RWPE2 (cell line): ENCODE data around the gene SH3RF2.
"Not testable (repeated sequence)": the region's sequence is repeated elsewhere in the genome, so short reads cannot be mapped to it uniquely, and the experiment has no call there.

ENCODE experiments used
- ATAC-seq: fragments of 200-7000 bp; cut with Tn5 transposase; 3 replicates; pipeline ENCODE4 v1.9.1; 2021; ENCODE audit warnings: low read depth
- DNase-seq: peaks from one replicate; pipeline ENCODE4 v3.0.0-alpha.2; 2020; ENCODE audit warnings: low spot score
- H3K27ac ChIP-seq: fragments of 450-650 bp; 2 replicates; pipeline ENCODE4 v1.5.1; 2017; ENCODE audit warnings: mild to moderate bottlenecking; ENCODE audit not compliant: poor library complexity, severe bottlenecking
- H3K27me3 ChIP-seq: fragments of 250-450 bp; sonication (Bioruptor Pico); 2 replicates; pipeline ENCODE4 v1.5.1; 2021; ENCODE audit warnings: mild to moderate bottlenecking, moderate library complexity; ENCODE audit not compliant: insufficient read depth, poor library complexity, severe bottlenecking
- H3K36me3 ChIP-seq: fragments of 250-450 bp; sonication (Bioruptor Pico); 2 replicates; pipeline ENCODE4 v1.5.1; 2020; ENCODE audit warnings: low read depth, mild to moderate bottlenecking, moderate library complexity
- H3K4me1 ChIP-seq: fragments of 250-450 bp; sonication (Bioruptor Pico); 2 replicates; pipeline ENCODE4 v1.5.1; 2021; ENCODE audit warnings: mild to moderate bottlenecking, moderate library complexity; ENCODE audit not compliant: insufficient read depth, poor library complexity, severe bottlenecking
- H3K4me3 ChIP-seq: fragments of 250-450 bp; sonication (Bioruptor Pico); 2 replicates; pipeline ENCODE4 v1.5.1; 2021; ENCODE audit warnings: mild to moderate bottlenecking, moderate library complexity; ENCODE audit not compliant: severe bottlenecking
- H3K9me3 ChIP-seq: fragments of 250-450 bp; sonication (Bioruptor Pico); 2 replicates; pipeline ENCODE4 v1.5.1; 2021; ENCODE audit warnings: mild to moderate bottlenecking, moderate library complexity; ENCODE audit not compliant: severe bottlenecking
- CTCF ChIP-seq: fragments of 450-650 bp; IDR thresholded peaks from one replicate; pipeline ENCODE4 v1.5.1; 2017; ENCODE audit warnings: mild to moderate bottlenecking, moderate library complexity; ENCODE audit not compliant: poor library complexity, severe bottlenecking

Gene SH3RF2

GRCh38 chr5:145936401-145937131 lies at the start of gene SH3RF2:
Gene SH3RF2, plus strand, starts transcription at chr5:145936578. Its CDS starts 1,351 bp downstream, at chr5:145937929.
- no peaks in the 10 kb centered on the region for H3K9me3 ChIP-seq
- peaks cover 43% of the 10 kb centered on the region for H3K4me1 ChIP-seq
- H3K27me3 ChIP-seq = no peaks in the 10 kb centered on the region
- peak; percentile 84 for ATAC-seq
- H3K36me3 ChIP-seq = peaks cover 30% of the 10 kb centered on the region
- peak within 1 kb of the TSS; percentile 45 for H3K4me3 ChIP-seq
- peak within 1 kb of the TSS; percentile 83 for H3K27ac ChIP-seq
- DNase-seq = peak; percentile 82
- no peak for TF ChIP-seq CTCF

GRCh38 chr5:145887217-145887616 lies 49.2 kb upstream of the SH3RF2 start:
- no peaks in the 10 kb centered on the region for H3K4me1 ChIP-seq
- ATAC-seq (no peak), DNase-seq (no peak)
- TF ChIP-seq CTCF = no peak
- H3K36me3 ChIP-seq = no peaks in the 10 kb centered on the region
- H3K27me3 ChIP-seq = no peaks in the 10 kb centered on the region
- H3K9me3 ChIP-seq = no peaks in the 10 kb centered on the region
- no peak overlapping the region for H3K27ac ChIP-seq
- H3K4me3 ChIP-seq = no peak overlapping the region

- H3K27ac ChIP-seq = no peak overlapping the region
- H3K36me3 ChIP-seq = no peaks in the 10 kb centered on the region
- DNase-seq (no peak), ATAC-seq (peak; percentile 97)
- TF ChIP-seq CTCF = peak; percentile 92
- H3K4me1 ChIP-seq = no peaks in the 10 kb centered on the region
- no peak overlapping the region for H3K4me3 ChIP-seq
- no peaks in the 10 kb centered on the region for H3K27me3 ChIP-seq
- no peaks in the 10 kb centered on the region for H3K9me3 ChIP-seq
Measured at GRCh38 chr5:145887976-145888574, 48.3 kb upstream of the SH3RF2 start.

- ATAC-seq = no peak
- Histone ChIP-seq H3K27me3 (no peaks in the 10 kb centered on the region), H3K36me3 (no peaks in the 10 kb centered on the region), H3K27ac (no peak overlapping the region), H3K4me1 (no peaks in the 10 kb centered on the region), H3K4me3 (no peak overlapping the region), H3K9me3 (no peaks in the 10 kb centered on the region)
- DNase-seq = no peak
- TF ChIP-seq CTCF = no peak
Measured at GRCh38 chr5:145889611-145890010, 46.8 kb upstream of the SH3RF2 start.

GRCh38 chr5:145891378-145891777 lies 45.0 kb upstream of the SH3RF2 start:
- not testable (repeated sequence) for H3K27ac ChIP-seq, H3K27me3 ChIP-seq, DNase-seq, H3K36me3 ChIP-seq, H3K4me1 ChIP-seq, H3K4me3 ChIP-seq, H3K9me3 ChIP-seq, ATAC-seq
